GM21390 (cell line): Measurements from ENCODE around the gene TUBB6.

Experiments used
- ATAC-seq: cut with Tn5 transposase; IDR thresholded peaks from one replicate; pipeline ENCODE4 v1.9.1; 2021; ENCODE audit not compliant: unreplicated experiment

The TUBB6 gene

GRCh38 chr18:12290086-12290485 is 18.0 kb upstream of the TUBB6 start:
- ATAC-seq, result no peak

- no peak for ATAC-seq
Observed at GRCh38 chr18:12291161-12291560, 16.9 kb upstream of the TUBB6 start.

- ATAC-seq, result no peak
Observed at GRCh38 chr18:12291690-12292089, 16.4 kb upstream of the TUBB6 start.

- no peak for ATAC-seq
Observed at GRCh38 chr18:12293831-12294230, 14.2 kb upstream of the TUBB6 start.

GRCh38 chr18:12295389-12296086 is 12.5 kb upstream of the TUBB6 start:
- no peak for ATAC-seq

GRCh38 chr18:12296087-12296403 is 12.0 kb upstream of the TUBB6 start:
- ATAC-seq, result no peak

GRCh38 chr18:12296457-12296856 is 11.6 kb upstream of the TUBB6 start:
- no peak for ATAC-seq

- no peak for ATAC-seq
Observed at GRCh38 chr18:12299862-12300261, 8.2 kb upstream of the TUBB6 start.

- ATAC-seq, result no peak
Observed at GRCh38 chr18:12301263-12302005, 6.6 kb upstream of the TUBB6 start.

- no peak for ATAC-seq
Observed at GRCh38 chr18:12302391-12303147, 5.5 kb upstream of the TUBB6 start.

GRCh38 chr18:12304351-12305210 is 3.5 kb upstream of the TUBB6 start:
- ATAC-seq, result no peak

GRCh38 chr18:12305211-12305610 is 2.8 kb upstream of the TUBB6 start:
- no peak for ATAC-seq

GRCh38 chr18:12305930-12306629 is 2.0 kb upstream of the TUBB6 start:
- ATAC-seq, result no peak

- peak; percentile 14 for ATAC-seq
Observed at GRCh38 chr18:12306752-12307700, 1.0 kb upstream of the TUBB6 start.

- ATAC-seq, result peak; percentile 59
Observed at GRCh38 chr18:12308386-12309100, 502 bp downstream of the TUBB6 start.

- ATAC-seq, result no peak
Observed at GRCh38 chr18:12309683-12310198, 1.7 kb downstream of the TUBB6 start.

GRCh38 chr18:12310762-12311161 is 2.7 kb downstream of the TUBB6 start:
- ATAC-seq, result no peak

- ATAC-seq, result no peak
Observed at GRCh38 chr18:12312976-12313375, 4.9 kb downstream of the TUBB6 start.
